A549 (cell line): ENCODE results near the gene CKAP2L. TPM values are rescaled to one million over a fixed set of nuclear protein-coding genes. Genes with fewer than 3 reads are reported as not detected.
A peak's percentile ranks its signal among the peaks of the same experiment; 100 is the strongest.
"Not testable (repeated sequence)": the region's sequence is repeated elsewhere in the genome, so short reads cannot be mapped to it uniquely, and the experiment has no call there.

Experiments used
- ATAC-seq, 2 experiments: fragments of 200-7000 bp in 1 of 2; fragments of >200 bp in 1 of 2; cut with Nextera tagmentation in 1 of 2; cut with Tn5 transposase in 1 of 2; 3 replicates each; pipeline versions ENCODE4 v1.8.0 to v1.9.1; 2018 to 2020; ENCODE audit warnings: mild to moderate bottlenecking in 1 of 2, moderate library complexity in 1 of 2
- CTCF ChIA-PET: fragments of 300-600 bp; sonication (Branson Sonifier 250); formaldehyde crosslinking; extraction: SDS; loops from one replicate; lab custom pipeline; 2021; ENCODE audit warnings: antibody characterized with exemption, inconsistent platforms; lab: Yijun Ruan, JAX
- POLR2A ChIA-PET: fragments of 350-600 bp; formaldehyde crosslinking; extraction: SDS; loops from one replicate; lab custom pipeline; 2021; ENCODE audit warnings: antibody characterized with exemption, inconsistent platforms; lab: Yijun Ruan, JAX
- DNase-seq, 2 experiments: peaks; one replicate each; pipeline versions ENCODE4 v3.0.0 to v3.0.0-alpha.2; 2011 to 2016; ENCODE audit warnings: low read depth in 1 of 2, low spot score in 1 of 2
- FAIRE-seq: peaks from 2 replicates; lab custom pipeline; 2011; peaks lifted over from hg19 to GRCh38; lab: Jason Lieb, UNC
- H3K27ac ChIP-seq, 2 experiments: fragments of >200 bp; sonication (Bioruptor Twin); formaldehyde crosslinking; 3 replicates each; pipeline ENCODE4 v1.5.1; 2016 to 2017
- H3K4me1 ChIP-seq: fragments of >200 bp; sonication (Bioruptor Twin); formaldehyde crosslinking; 3 replicates; pipeline ENCODE4 v1.6.1; 2016
- H3K4me2 ChIP-seq: fragments of >200 bp; sonication (Bioruptor Twin); formaldehyde crosslinking; 3 replicates; pipeline ENCODE4 v1.6.1; 2016
- H3K4me3 ChIP-seq: fragments of >200 bp; sonication (Bioruptor Twin); formaldehyde crosslinking; 3 replicates; pipeline ENCODE4 v1.5.1; 2016
- H3K9me3 ChIP-seq: fragments of >200 bp; sonication (Bioruptor Twin); formaldehyde crosslinking; 3 replicates; pipeline ENCODE4 v1.6.1; 2016
- BHLHE40 ChIP-seq: IDR thresholded peaks from 2 replicates; pipeline ENCODE4 v1.6.1; 2012; ENCODE audit warnings: low read depth, low read length, inconsistent platforms
- CBX2 ChIP-seq: fragments of 200-600 bp; sonication (generic); IDR thresholded peaks from 2 replicates; pipeline ENCODE4 v1.6.1; 2016; ENCODE audit warnings: low read depth, mild to moderate bottlenecking, borderline replicate concordance
- CBX8 ChIP-seq: fragments of 200-600 bp; sonication (generic); IDR thresholded peaks from 2 replicates; pipeline ENCODE4 v1.6.1; 2016
- EHF ChIP-seq: fragments of 250-450 bp; sonication (Bioruptor Pico); IDR thresholded peaks from 2 replicates; pipeline ENCODE4 v1.5.0; 2020; ENCODE audit warnings: mild to moderate bottlenecking
- ESRRA ChIP-seq: fragments of 150-350 bp; IDR thresholded peaks from 2 replicates; pipeline ENCODE4 v1.6.1; 2014; ENCODE audit warnings: mild to moderate bottlenecking, low read length, borderline replicate concordance
- FOSL2 ChIP-seq, 2 experiments: fragments of 450-650 bp in 1 of 2; fragments of >200 bp in 1 of 2; sonication (Bioruptor Twin) in 1 of 2; formaldehyde crosslinking; IDR thresholded peaks; 2 replicates each; pipeline versions ENCODE4 v1.5.0 to v1.6.1; 2016 to 2020; ENCODE audit warnings: mild to moderate bottlenecking in 1 of 2, moderate library complexity in 1 of 2
- HMGXB4 ChIP-seq: fragments of 250-450 bp; sonication (Bioruptor Pico); IDR thresholded peaks from 2 replicates; pipeline ENCODE4 v1.5.0; 2021; ENCODE audit warnings: mild to moderate bottlenecking, moderate library complexity, borderline replicate concordance
- PHF8 ChIP-seq: fragments of 200-600 bp; sonication (generic); IDR thresholded peaks from 2 replicates; pipeline ENCODE4 v1.6.1; 2016; ENCODE audit warnings: low read depth, mild to moderate bottlenecking, antibody characterized with exemption, moderate library complexity, borderline replicate concordance
- POLR2AphosphoS2 ChIP-seq: conservative IDR thresholded peaks from 2 replicates; pipeline ENCODE4 v1.6.1; 2012; ENCODE audit warnings: low read length, improper control_type of control experiment, inconsistent platforms
- RARB ChIP-seq: fragments of 250-450 bp; sonication (Bioruptor Pico); IDR thresholded peaks from 2 replicates; pipeline ENCODE4 v1.8.0; 2021; ENCODE audit warnings: mild to moderate bottlenecking, moderate library complexity
- REST ChIP-seq: fragments of 200-600 bp; sonication (generic); IDR thresholded peaks from 2 replicates; pipeline ENCODE4 v1.6.1; 2016; ENCODE audit warnings: antibody characterized with exemption, mild to moderate bottlenecking, moderate library complexity
- RNF2 ChIP-seq: fragments of 200-600 bp; sonication (generic); IDR thresholded peaks from 2 replicates; pipeline ENCODE4 v1.6.1; 2016; ENCODE audit warnings: low read depth, mild to moderate bottlenecking, antibody characterized with exemption, moderate library complexity, borderline replicate concordance
- WGBS: methylation state at CpG from one replicate; pipeline ENCODE4 v1.1.6; 2017; ENCODE audit errors: missing lambda C conversion rate; 5-methylcytosine and 5-hydroxymethylcytosine counted together
- polyA plus RNA-seq, 4 experiments: library from polyadenylated mRNA; depleted of rRNA in 3 of 4; stranded (reverse); fragments of >200 nt; fragmentation: RNase III in 1 of 4; extraction: RNeasy Plus Mini Kit Qiagen cat#74134 plus additional on column Dnase treatment in 1 of 4; gene quantifications; 2 replicates in 3 of 4; 3 replicates in 1 of 4; pipeline ENCODE4 v1.2.3, GENCODE V29; 2011 to 2017

Gene CKAP2L
- polyA plus RNA-seq, 2 of the 4 experiments (the other 2 are of a cell fraction): 14.0 to 15.9 TPM

GRCh38 chr2:112709703-112710102 lies 54.7 kb downstream of the CKAP2L start:
- POLR2A ChIA-PET: no interaction called here

GRCh38 chr2:112708968-112709367 lies 55.4 kb downstream of the CKAP2L start:
- ChIA-PET POLR2A (no interaction called here), CTCF (interaction anchor here (0.9 to 5.6 kb wide), 4 partner anchors 17 to 83 kb away, joined by 3 to 55 read pairs (median 10); no protein-coding TSS in a partner anchor)
- Histone ChIP-seq H3K4me2 (no peak overlapping the region), H3K4me3 (no peak overlapping the region), H3K27ac (no peak overlapping the region), H3K4me1 (peaks cover 7% of the 10 kb centered on the region; the same call in 2 of the 3 replicates), H3K9me3 (no peaks in the 10 kb centered on the region)
- 82% methylated on average over 10 of the region's 10 CpGs for WGBS
- DNase-seq (no peak), ATAC-seq (no peak), FAIRE-seq (no peak)
- TF ChIP-seq RNF2: no peak

More at GRCh38 chr2:112709703-112710102, 54.7 kb downstream of the CKAP2L start:
- TF ChIP-seq FOSL2 (IDR thresholded peaks at IDR 0.05) (no peak), FOSL2 (CRISPR knock-in tag; IDR thresholded peaks at IDR 0.05) (no peak), ESRRA (no peak)
- no peak for DNase-seq
- H3K27ac ChIP-seq: no peak overlapping the region
- WGBS: 84% methylated on average over 6 of the region's 6 CpGs
- FAIRE-seq: no peak
- CTCF ChIA-PET: interaction anchor here (1.0 to 5.6 kb wide), 5 partner anchors 9 to 83 kb away, joined by 3 to 55 read pairs (median 5); no protein-coding TSS in a partner anchor
- no peak overlapping the region for H3K4me3 ChIP-seq
- ATAC-seq: 0 out of 6 replicates have a peak, but pooled peaks of 1 of the 2 experiments have one; percentile 9
- H3K4me1 ChIP-seq: peaks cover 8% of the 10 kb centered on the region
- no peak overlapping the region for H3K4me2 ChIP-seq
- no peaks in the 10 kb centered on the region for H3K9me3 ChIP-seq

GRCh38 chr2:112706947-112707346 lies 57.5 kb downstream of the CKAP2L start:
- H3K9me3 ChIP-seq, POLR2A ChIA-PET, H3K4me1 ChIP-seq, FAIRE-seq, ATAC-seq, H3K4me2 ChIP-seq, H3K4me3 ChIP-seq, H3K27ac ChIP-seq, DNase-seq: not testable (repeated sequence)
- 65% methylated on average over 9 of the region's 9 CpGs for WGBS
- CTCF ChIA-PET: interaction anchor here (1.0 to 5.6 kb wide), 6 partner anchors 8 to 235 kb away, joined by 3 to 55 read pairs (median 10); no protein-coding TSS in a partner anchor

- no peak overlapping the region for H3K4me2 ChIP-seq
- ATAC-seq: no peak; a peak in 1 of 6 replicates
- H3K4me3 ChIP-seq: no peak overlapping the region
- ChIA-PET POLR2A (no interaction called here), CTCF (interaction anchor here (1.0 to 5.6 kb wide), 7 partner anchors 9 to 106 kb away, joined by 3 to 55 read pairs (median 4); no protein-coding TSS in a partner anchor)
- FAIRE-seq: no peak
- no peaks in the 10 kb centered on the region for H3K9me3 ChIP-seq
- no peaks in the 10 kb centered on the region for H3K4me1 ChIP-seq
- TF ChIP-seq CBX2: no peak
- no peak for TF ChIP-seq REST
- no peak for TF ChIP-seq EHF (CRISPR knock-in tag)
- no peak for TF ChIP-seq RARB (CRISPR knock-in tag)
- TF ChIP-seq HMGXB4 (CRISPR knock-in tag): no peak
- no peak for TF ChIP-seq PHF8
- TF ChIP-seq POLR2AphosphoS2: no peak
- no peak for TF ChIP-seq BHLHE40
- TF ChIP-seq CBX8: no peak
- 61% methylated on average over 5 of the region's 5 CpGs for WGBS
- no peak overlapping the region for H3K27ac ChIP-seq
- DNase-seq: no peak
Observed at GRCh38 chr2:112706170-112706664, 58.2 kb downstream of the CKAP2L start.
